ENCODE data around the gene LRP5.

Gene LRP5

GRCh38 chr11:68402355-68403031 is 90.1 kb downstream of the LRP5 start:
- H3K27me3 ChIP-seq (ENCODE audit: control insufficient read depth, low read length) = no peaks in the 10 kb centered on the region
- H3K36me3 ChIP-seq (ENCODE audit: control insufficient read depth, low read length) = no peaks in the 10 kb centered on the region
- no peak overlapping the region for H3K4me3 ChIP-seq (ENCODE audit: low read length)

GRCh38 chr11:68403424-68403823 is 91.0 kb downstream of the LRP5 start:
- no peaks in the 10 kb centered on the region for H3K36me3 ChIP-seq (ENCODE audit: control insufficient read depth, low read length)
- no peak overlapping the region for H3K27ac ChIP-seq (ENCODE audit: low read depth, low read length)
- H3K4me1 ChIP-seq (ENCODE audit: control insufficient read depth, low read length) = no peaks in the 10 kb centered on the region; the same call in 1 of the 2 replicates
- no peak overlapping the region for H3K4me3 ChIP-seq (ENCODE audit: low read length)
- no peaks in the 10 kb centered on the region for H3F3A ChIP-seq (ENCODE audit: control insufficient read depth, insufficient read depth)
- no peak for TF ChIP-seq EZH2phosphoT487 (IDR thresholded peaks at IDR 0.05; ENCODE audit: borderline replicate concordance, low read length)
- TF ChIP-seq CTCF (IDR thresholded peaks at IDR 0.05; ENCODE audit: low read depth, low read length, poor library complexity, severe bottlenecking) = no peak
- H3K27me3 ChIP-seq (ENCODE audit: control insufficient read depth, low read length) = no peaks in the 10 kb centered on the region
- no peaks in the 10 kb centered on the region for H4K20me1 ChIP-seq (ENCODE audit: control insufficient read depth, insufficient read depth, low read depth, low read length)
- no peak overlapping the region for H3K4me2 ChIP-seq (ENCODE audit: low read length)
- no peaks in the 10 kb centered on the region for H3K79me2 ChIP-seq (ENCODE audit: control insufficient read depth, low read length)
- H3K9me3 ChIP-seq (ENCODE audit: control insufficient read depth, insufficient read depth, low read length) = no peaks in the 10 kb centered on the region
- no peaks in the 10 kb centered on the region for H3K9me2 ChIP-seq (replicated peaks; ENCODE audit: control insufficient read depth, low read length)

More at GRCh38 chr11:68402355-68403031, 90.1 kb downstream of the LRP5 start:
- no peaks in the 10 kb centered on the region for H4K20me1 ChIP-seq (ENCODE audit: control insufficient read depth, insufficient read depth, low read depth, low read length)
- no peak overlapping the region for H3K27ac ChIP-seq (ENCODE audit: low read depth, low read length)
- no peak for TF ChIP-seq CTCF (IDR thresholded peaks at IDR 0.05; ENCODE audit: low read depth, low read length, poor library complexity, severe bottlenecking)
- TF ChIP-seq EZH2phosphoT487 (IDR thresholded peaks at IDR 0.05; ENCODE audit: borderline replicate concordance, low read length) = no peak
- H3K9me3 ChIP-seq (ENCODE audit: control insufficient read depth, insufficient read depth, low read length) = no peaks in the 10 kb centered on the region
- no peaks in the 10 kb centered on the region for H3K9me2 ChIP-seq (replicated peaks; ENCODE audit: control insufficient read depth, low read length)
- H3K79me2 ChIP-seq (ENCODE audit: control insufficient read depth, low read length) = no peaks in the 10 kb centered on the region
- H3K4me1 ChIP-seq (ENCODE audit: control insufficient read depth, low read length) = peaks cover 6% of the 10 kb centered on the region
- H3K4me2 ChIP-seq (ENCODE audit: low read length) = no peak overlapping the region
- no peaks in the 10 kb centered on the region for H3F3A ChIP-seq (ENCODE audit: control insufficient read depth, insufficient read depth)

- no peaks in the 10 kb centered on the region for H4K20me1 ChIP-seq (ENCODE audit: control insufficient read depth, insufficient read depth, low read depth, low read length)
- H3F3A ChIP-seq (ENCODE audit: control insufficient read depth, insufficient read depth) = no peaks in the 10 kb centered on the region
- TF ChIP-seq EZH2phosphoT487 (IDR thresholded peaks at IDR 0.05; ENCODE audit: borderline replicate concordance, low read length) (no peak), CTCF (IDR thresholded peaks at IDR 0.05; ENCODE audit: low read depth, low read length, poor library complexity, severe bottlenecking) (no peak)
- H3K4me2 ChIP-seq (ENCODE audit: low read length) = no peak overlapping the region
- no peak overlapping the region for H3K27ac ChIP-seq (ENCODE audit: low read depth, low read length)
- H3K4me1 ChIP-seq (ENCODE audit: control insufficient read depth, low read length) = no peaks in the 10 kb centered on the region
- H3K4me3 ChIP-seq (ENCODE audit: low read length) = no peak overlapping the region
- no peaks in the 10 kb centered on the region for H3K36me3 ChIP-seq (ENCODE audit: control insufficient read depth, low read length)
- no peaks in the 10 kb centered on the region for H3K9me2 ChIP-seq (replicated peaks; ENCODE audit: control insufficient read depth, low read length)
- no peaks in the 10 kb centered on the region for H3K27me3 ChIP-seq (ENCODE audit: control insufficient read depth, low read length)
- H3K79me2 ChIP-seq (ENCODE audit: control insufficient read depth, low read length) = no peaks in the 10 kb centered on the region
- H3K9me3 ChIP-seq (ENCODE audit: control insufficient read depth, insufficient read depth, low read length) = no peaks in the 10 kb centered on the region
These were observed 91.4 kb downstream of the LRP5 start for GRCh38 chr11:68403831-68404230.
